Cardiac muscle cell (in vitro differentiated cells and primary cell): ENCODE measurements around the gene DNAJC10. TPM values are rescaled to one million over a fixed set of nuclear protein-coding genes. Genes with fewer than 3 reads are reported as not detected.
"Not testable (repeated sequence)": the region's sequence is repeated elsewhere in the genome, so short reads cannot be mapped to it uniquely, and the experiment has no call there.

Source experiments
- DNase-seq, 2 donors: peaks; one replicate each; pipeline versions ENCODE4 v3.0.0 to v3.0.0-alpha.2; 2010 to 2017; ENCODE audit warnings: low read depth in 1 of 2, low spot score in 1 of 2
- H3K27ac ChIP-seq: fragments of 200-600 bp; sonication (generic); 2 replicates; pipeline ENCODE4 v1.5.1; 2016
- H3K27me3 ChIP-seq: fragments of 200-600 bp; sonication (generic); 2 replicates; pipeline ENCODE4 v1.6.0; 2016; ENCODE audit warnings: control low read depth
- H3K36me3 ChIP-seq: fragments of 200-600 bp; sonication (generic); 2 replicates; pipeline ENCODE4 v1.5.1; 2016; ENCODE audit warnings: control low read depth
- H3K4me1 ChIP-seq: fragments of 200-600 bp; sonication (generic); 2 replicates; pipeline ENCODE4 v1.8.1; 2017; ENCODE audit warnings: low read depth, mild to moderate bottlenecking, mixed run types
- H3K4me3 ChIP-seq: fragments of 200-600 bp; sonication (generic); 2 replicates; pipeline ENCODE4 v1.5.1; 2016; ENCODE audit warnings: mild to moderate bottlenecking
- H3K9me3 ChIP-seq: fragments of 200-600 bp; sonication (generic); 2 replicates; pipeline ENCODE4 v1.5.1; 2017; ENCODE audit warnings: low read depth, mild to moderate bottlenecking, control low read depth
- CTCF ChIP-seq: IDR thresholded peaks from 2 replicates; pipeline ENCODE4 v1.5.1; 2012; ENCODE audit warnings: low read depth, mild to moderate bottlenecking, low read length
- polyA plus RNA-seq: library from polyadenylated mRNA; unstranded; fragments of >200 nt; fragmentation: Nextera tagmentation; extraction: Ambion mirVana; gene quantifications from 2 replicates; pipeline ENCODE4 v1.2.1, GENCODE V29; 2016
- total RNA-seq: library from RNA; depleted of rRNA; stranded (reverse); fragments of >200 nt; gene quantifications from 2 replicates; pipeline ENCODE4 v1.2.3, GENCODE V29; 2016

Gene DNAJC10
- total and polyA plus RNA-seq, 2 experiments from 2014 or later: 84.7 to 95.8 TPM

GRCh38 chr2:182732736-182733135 lies 16.7 kb downstream of the DNAJC10 start:
- no peaks in the 10 kb centered on the region for H3K27me3 ChIP-seq
- H3K27ac ChIP-seq: no peak overlapping the region
- DNase-seq: no peak
- H3K4me1 ChIP-seq: no peaks in the 10 kb centered on the region
- H3K36me3 ChIP-seq: peaks cover 62% of the 10 kb centered on the region
- H3K9me3 ChIP-seq: no peaks in the 10 kb centered on the region
- no peak for TF ChIP-seq CTCF
- no peak overlapping the region for H3K4me3 ChIP-seq

- H3K27me3 ChIP-seq: no peaks in the 10 kb centered on the region
- peaks cover 59% of the 10 kb centered on the region for H3K36me3 ChIP-seq
- no peak overlapping the region for H3K4me3 ChIP-seq
- TF ChIP-seq CTCF: no peak
- no peak for DNase-seq
- H3K4me1 ChIP-seq: no peaks in the 10 kb centered on the region
- H3K9me3 ChIP-seq: no peaks in the 10 kb centered on the region
- no peak overlapping the region for H3K27ac ChIP-seq
Observed at GRCh38 chr2:182733572-182733971, 17.5 kb downstream of the DNAJC10 start.

- DNase-seq, H3K27ac ChIP-seq, H3K9me3 ChIP-seq, H3K4me1 ChIP-seq, H3K4me3 ChIP-seq, H3K27me3 ChIP-seq: not testable (repeated sequence)
- peaks cover 56% of the 10 kb centered on the region for H3K36me3 ChIP-seq
Observed at GRCh38 chr2:182736856-182737255, 20.8 kb downstream of the DNAJC10 start.

- no peak for DNase-seq
- H3K9me3 ChIP-seq: no peaks in the 10 kb centered on the region
- no peaks in the 10 kb centered on the region for H3K27me3 ChIP-seq
- TF ChIP-seq CTCF: no peak
- peaks cover 54% of the 10 kb centered on the region for H3K36me3 ChIP-seq
- no peaks in the 10 kb centered on the region for H3K4me1 ChIP-seq
- no peak overlapping the region for H3K4me3 ChIP-seq
- no peak overlapping the region for H3K27ac ChIP-seq
Observed at GRCh38 chr2:182740701-182741100, 24.6 kb downstream of the DNAJC10 start.

- no peaks in the 10 kb centered on the region for H3K9me3 ChIP-seq
- H3K4me1 ChIP-seq: no peaks in the 10 kb centered on the region
- DNase-seq: no peak
- H3K27me3 ChIP-seq: no peaks in the 10 kb centered on the region
- H3K27ac ChIP-seq: no peak overlapping the region
- H3K36me3 ChIP-seq: peaks cover 47% of the 10 kb centered on the region
- no peak overlapping the region for H3K4me3 ChIP-seq
- TF ChIP-seq CTCF: no peak
Observed at GRCh38 chr2:182741620-182742019, 25.6 kb downstream of the DNAJC10 start.

- peak in 1 of 2 donors; percentile 75 for DNase-seq
- Histone ChIP-seq H3K36me3 (peaks cover 32% of the 10 kb centered on the region), H3K9me3 (no peaks in the 10 kb centered on the region), H3K27me3 (no peaks in the 10 kb centered on the region), H3K4me3 (no peak overlapping the region), H3K4me1 (no peaks in the 10 kb centered on the region), H3K27ac (peak overlapping the region; percentile 50)
- TF ChIP-seq CTCF: no peak
Observed at GRCh38 chr2:182744490-182744889, 28.4 kb downstream of the DNAJC10 start.
